ENCODE measurements around the gene MSMO1.
"Not testable (repeated sequence)": the region's sequence is repeated elsewhere in the genome, so short reads cannot be mapped to it uniquely, and the experiment has no call there.

The MSMO1 gene

GRCh38 chr4:165327211-165328100, at the start of gene MSMO1:
TSS of gene MSMO1 (plus strand) at chr4:165327669. CDS start at chr4:165333371, 5,702 bp downstream.
- DNase-seq (ENCODE audit: low read depth in 2 of 2): peak; percentile 94 to 98

- DNase-seq (ENCODE audit: low read depth in 2 of 2): not testable (repeated sequence)
Observed at GRCh38 chr4:165279531-165279930, 47.9 kb upstream of the MSMO1 start.

GRCh38 chr4:165284697-165285096, 42.8 kb upstream of the MSMO1 start:
- DNase-seq (ENCODE audit: low read depth in 2 of 2): not testable (repeated sequence)

GRCh38 chr4:165286619-165287340, 40.7 kb upstream of the MSMO1 start:
- DNase-seq (ENCODE audit: low read depth in 2 of 2): not testable (repeated sequence)

GRCh38 chr4:165288226-165288625, 39.2 kb upstream of the MSMO1 start:
- DNase-seq (ENCODE audit: low read depth in 2 of 2): no peak

GRCh38 chr4:165288639-165289422, 38.6 kb upstream of the MSMO1 start:
- DNase-seq (ENCODE audit: low read depth in 2 of 2): no peak

GRCh38 chr4:165289423-165289785, 38.1 kb upstream of the MSMO1 start:
- no peak for DNase-seq (ENCODE audit: low read depth in 2 of 2)

GRCh38 chr4:165293061-165293460, 34.4 kb upstream of the MSMO1 start:
- no peak for DNase-seq (ENCODE audit: low read depth in 2 of 2)

GRCh38 chr4:165293927-165294649, 33.4 kb upstream of the MSMO1 start:
- DNase-seq (ENCODE audit: low read depth in 2 of 2): no peak

GRCh38 chr4:165294907-165295306, 32.6 kb upstream of the MSMO1 start:
- DNase-seq (ENCODE audit: low read depth in 2 of 2): no peak

- DNase-seq (ENCODE audit: low read depth in 2 of 2): no peak
Observed at GRCh38 chr4:165297626-165298025, 29.8 kb upstream of the MSMO1 start.

- no peak for DNase-seq (ENCODE audit: low read depth in 2 of 2)
Observed at GRCh38 chr4:165299399-165300060, 27.9 kb upstream of the MSMO1 start.

GRCh38 chr4:165301833-165302232, 25.6 kb upstream of the MSMO1 start:
- no peak for DNase-seq (ENCODE audit: low read depth in 2 of 2)

GRCh38 chr4:165302658-165303057, 24.8 kb upstream of the MSMO1 start:
- DNase-seq (ENCODE audit: low read depth in 2 of 2): no peak

- DNase-seq (ENCODE audit: low read depth in 2 of 2): no peak
Observed at GRCh38 chr4:165308166-165308565, 19.3 kb upstream of the MSMO1 start.

- DNase-seq (ENCODE audit: low read depth in 2 of 2): no peak
Observed at GRCh38 chr4:165308606-165309005, 18.9 kb upstream of the MSMO1 start.

- no peak for DNase-seq (ENCODE audit: low read depth in 2 of 2)
Observed at GRCh38 chr4:165309456-165309855, 18.0 kb upstream of the MSMO1 start.

- DNase-seq (ENCODE audit: low read depth in 2 of 2): no peak
Observed at GRCh38 chr4:165312506-165312905, 15.0 kb upstream of the MSMO1 start.

GRCh38 chr4:165319030-165319429, 8.4 kb upstream of the MSMO1 start:
- DNase-seq (ENCODE audit: low read depth in 2 of 2): no peak

GRCh38 chr4:165319509-165319908, 8.0 kb upstream of the MSMO1 start:
- DNase-seq (ENCODE audit: low read depth in 2 of 2): no peak

All from stimulated activated CD4-positive, alpha-beta T cell treated with anti-CD3 and anti-CD28 coated beads, Interleukin-12 subunit alpha, Interleukin-12 subunit beta, amount 100 ng/mL, for 24 hours (primary cell).